COR-L47 (cell line): ENCODE results near the gene NECAP2.
"Not testable (repeated sequence)": the region's sequence is repeated elsewhere in the genome, so short reads cannot be mapped to it uniquely, and the experiment has no call there.

ENCODE experiments used
- DNase-seq: peaks from one replicate; lab custom pipeline; 2025; lab: John Stamatoyannopoulos, UW

Gene NECAP2

GRCh38 chr1:16459352-16459925, 18.9 kb downstream of the NECAP2 start:
- DNase-seq = no peak

- no peak for DNase-seq
Observed at GRCh38 chr1:16461681-16462080, 21.2 kb downstream of the NECAP2 start.

GRCh38 chr1:16462773-16463330, 22.3 kb downstream of the NECAP2 start:
- DNase-seq = no peak

DNA sequence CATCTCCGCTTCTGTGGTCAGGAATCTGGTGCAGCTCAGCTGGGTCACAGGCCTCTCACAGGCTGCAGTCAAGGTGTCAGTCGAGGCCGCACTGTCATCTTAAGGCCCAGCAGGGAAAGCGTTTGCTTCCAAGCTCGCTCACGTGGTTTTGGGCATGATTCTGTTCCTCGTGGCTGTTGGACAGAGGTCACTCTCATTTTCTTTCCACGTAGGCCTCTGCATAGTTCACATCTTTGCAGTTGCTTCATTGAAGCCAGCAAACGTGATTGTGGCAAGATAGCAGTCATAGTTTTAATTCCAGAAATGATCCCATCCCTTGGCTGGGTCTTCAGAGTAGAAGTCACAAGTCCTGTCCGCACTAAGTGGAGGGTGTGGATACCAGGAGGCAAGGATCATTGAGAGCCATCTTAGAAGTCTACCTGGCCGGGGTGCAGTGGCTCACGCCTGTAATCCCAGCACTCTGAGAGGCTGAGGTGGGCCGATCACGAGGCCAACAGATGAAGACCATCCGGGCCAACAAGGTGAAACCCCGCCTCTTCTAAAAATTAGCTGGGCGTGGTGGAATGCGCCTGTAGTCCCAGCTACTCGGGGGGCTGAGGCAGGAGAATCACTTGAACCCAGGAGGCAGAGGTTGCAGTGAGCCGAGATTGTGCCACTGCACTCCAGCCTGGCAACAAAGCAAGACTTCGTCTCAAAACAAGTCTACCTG, 24.5 kb downstream of the NECAP2 start:
- no peak for DNase-seq

DNA sequence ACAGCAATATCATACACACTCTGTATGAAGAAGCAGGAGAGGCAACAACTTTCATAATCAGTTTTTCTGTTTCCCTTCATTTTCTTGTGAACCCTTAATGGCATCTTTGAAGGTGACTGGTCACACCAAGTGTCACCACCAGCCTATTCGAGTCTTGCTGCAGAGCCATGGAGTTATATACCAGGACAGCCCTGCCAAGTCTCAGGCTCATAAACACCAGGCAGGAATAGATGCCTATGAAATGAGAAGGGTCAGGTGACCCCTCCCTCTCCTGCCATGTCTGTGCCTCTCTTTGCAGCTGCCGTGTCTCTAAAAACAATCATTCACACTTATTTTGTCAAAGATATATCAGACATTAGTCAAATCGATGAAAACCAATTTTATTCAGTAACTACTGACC, 28.0 kb downstream of the NECAP2 start:
- no peak for DNase-seq

DNA sequence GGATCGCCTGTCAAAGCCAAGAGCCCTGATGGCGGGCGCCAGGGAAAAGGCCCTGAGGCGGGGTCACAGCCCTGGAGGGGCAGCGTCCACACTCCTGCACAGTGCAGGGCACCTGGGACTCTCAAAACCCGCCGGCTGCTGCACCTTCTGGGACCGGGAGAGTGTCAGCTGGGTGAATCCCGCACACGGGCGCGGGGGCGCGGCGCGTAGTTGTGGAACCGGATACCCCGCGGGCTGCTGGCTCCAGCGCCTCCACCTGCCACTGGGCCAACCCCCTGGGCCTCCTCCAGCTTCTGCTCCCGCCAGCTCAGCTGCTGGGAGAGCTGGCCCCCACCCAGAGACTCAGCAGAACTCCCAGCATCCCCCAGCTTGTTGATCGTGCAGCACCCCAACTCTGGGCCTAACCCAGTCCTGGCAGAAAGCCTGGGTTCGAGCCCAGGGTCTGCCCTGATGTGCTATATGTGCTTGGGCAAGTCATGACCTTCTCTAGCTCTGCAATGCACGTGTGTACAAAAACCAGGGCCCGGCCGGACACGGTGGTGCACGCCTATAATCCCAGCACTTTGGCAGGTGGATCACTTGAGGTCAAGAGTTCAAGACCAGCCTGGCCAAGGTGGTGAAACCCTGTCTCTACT, 33.8 kb downstream of the NECAP2 start:
- DNase-seq = no peak

- DNase-seq = not testable (repeated sequence)
Observed at GRCh38 chr1:16474891-16475290, 34.4 kb downstream of the NECAP2 start.

GRCh38 chr1:16475771-16476770, 35.5 kb downstream of the NECAP2 start:
- not testable (repeated sequence) for DNase-seq

DNA sequence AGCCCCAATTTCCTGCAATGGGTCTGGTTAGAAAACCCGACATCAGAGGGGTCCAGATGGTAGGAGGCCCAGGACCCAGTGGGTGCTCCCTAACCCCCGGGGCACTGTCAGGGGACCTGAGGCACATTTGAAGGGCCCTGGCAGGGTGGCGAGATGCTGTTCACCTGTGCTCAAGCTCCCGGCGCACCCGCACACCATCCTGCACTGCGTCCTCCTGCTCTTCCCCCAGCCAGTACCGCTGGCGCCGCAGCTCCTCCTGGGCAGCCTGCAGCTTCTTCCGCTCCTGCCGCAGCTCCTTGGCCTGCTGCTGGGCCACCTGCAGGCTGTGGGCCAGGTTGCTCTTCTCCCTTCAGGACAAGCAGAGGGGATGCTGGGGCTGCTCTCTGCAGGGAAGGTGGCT, 37.6 kb downstream of the NECAP2 start:
- no peak for DNase-seq

DNA sequence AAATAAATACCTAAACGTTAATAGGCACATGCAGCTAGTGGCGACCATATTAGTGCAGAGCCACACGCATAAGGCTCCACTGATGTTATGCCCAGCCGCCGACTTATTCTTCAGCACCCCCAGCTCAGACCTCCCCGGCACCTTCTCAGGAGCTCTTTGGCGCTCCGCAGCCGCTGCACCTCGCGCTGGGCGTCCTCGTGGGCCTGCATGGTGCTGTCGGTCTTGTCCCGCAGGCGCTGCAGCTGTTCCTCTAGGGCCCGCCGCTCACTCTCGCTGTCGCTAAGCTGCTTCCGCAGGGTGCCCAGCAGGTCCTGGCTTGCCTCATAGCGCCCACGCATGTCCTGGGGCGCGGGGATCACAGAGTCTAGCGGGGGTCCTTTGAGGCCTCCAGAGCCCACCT, 42.6 kb downstream of the NECAP2 start:
- not testable (repeated sequence) for DNase-seq

DNA sequence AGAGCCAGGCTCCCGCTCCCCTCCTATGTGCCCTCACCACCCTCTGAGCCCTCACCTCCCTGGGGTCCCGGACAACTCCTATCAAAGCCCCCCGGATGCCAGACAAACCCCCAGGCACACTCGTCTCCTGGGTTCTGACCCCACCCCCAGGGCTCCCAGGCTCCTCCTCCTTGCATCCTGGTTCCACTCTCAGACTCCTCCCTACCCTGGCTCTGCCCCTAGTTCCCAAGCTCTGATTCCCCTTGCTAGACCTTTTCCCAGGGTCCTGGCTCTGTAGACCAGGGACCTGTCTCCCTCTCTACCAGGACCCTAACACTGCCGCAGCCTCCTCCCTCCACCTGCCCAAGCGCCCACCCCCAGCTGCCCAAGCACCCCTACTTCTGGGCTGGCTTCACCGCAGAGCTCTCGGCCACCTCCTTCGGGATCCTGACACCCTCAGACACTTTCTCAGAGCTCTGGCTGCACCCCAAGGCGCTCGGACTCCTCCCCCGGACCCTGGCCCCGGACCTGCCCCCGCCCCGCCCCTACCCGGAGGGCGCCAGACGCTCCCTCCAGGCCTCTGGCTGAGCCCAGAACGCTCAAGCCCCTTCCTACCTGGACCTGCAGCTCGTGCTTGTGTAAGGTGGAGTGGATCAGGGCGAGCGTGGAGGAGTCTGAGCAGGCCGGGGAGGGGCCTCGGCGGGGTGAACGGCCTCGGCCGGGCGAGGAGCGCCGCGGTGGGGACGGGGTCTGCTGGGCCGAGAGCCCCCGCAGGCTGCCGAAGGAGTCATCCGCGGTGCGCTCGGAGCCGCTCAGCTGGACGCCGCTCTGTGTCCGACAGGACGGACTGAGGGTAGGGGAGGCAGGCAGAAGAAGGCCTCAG, 43.3 kb downstream of the NECAP2 start:
- not testable (repeated sequence) for DNase-seq

DNA sequence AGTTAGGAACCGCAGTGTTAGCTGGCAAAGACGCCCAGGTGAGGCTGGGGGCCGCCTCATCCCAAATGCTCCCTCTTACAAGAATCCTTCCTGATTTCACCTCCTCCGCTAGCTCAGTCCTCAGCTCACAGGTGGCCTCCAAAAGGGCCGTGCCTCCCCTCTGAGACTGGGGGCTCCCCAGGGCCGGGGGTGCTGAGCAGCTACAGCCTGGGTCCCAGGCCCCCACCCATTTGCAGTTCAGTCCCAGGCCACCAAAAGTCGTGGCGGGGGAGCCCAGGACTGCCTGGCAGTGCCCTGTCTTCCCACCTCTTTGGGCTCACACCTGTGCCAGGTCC, 43.9 kb downstream of the NECAP2 start:
- no peak for DNase-seq

DNA sequence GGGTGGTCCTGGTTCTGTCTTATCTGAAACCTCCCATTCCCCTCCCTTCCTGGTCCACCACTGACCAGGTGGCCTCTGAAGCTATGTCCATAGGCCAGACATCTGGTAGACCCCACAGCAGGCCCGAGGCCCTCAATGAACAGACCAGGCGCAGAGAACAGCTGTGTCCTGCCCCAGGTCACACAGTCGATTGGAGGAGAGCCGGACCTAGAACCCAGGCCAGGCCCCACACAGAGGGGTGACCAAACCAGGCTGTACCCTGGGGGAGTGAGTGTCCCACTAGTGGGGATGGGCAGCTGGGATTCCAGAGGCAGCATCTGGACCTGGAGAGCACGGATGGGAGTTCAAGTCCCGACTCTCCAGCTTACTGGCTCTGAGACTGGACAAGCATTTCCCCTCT, 44.4 kb downstream of the NECAP2 start:
- no peak for DNase-seq

- DNase-seq = not testable (repeated sequence)
Observed at GRCh38 chr1:16486316-16486715, 45.8 kb downstream of the NECAP2 start.

DNA sequence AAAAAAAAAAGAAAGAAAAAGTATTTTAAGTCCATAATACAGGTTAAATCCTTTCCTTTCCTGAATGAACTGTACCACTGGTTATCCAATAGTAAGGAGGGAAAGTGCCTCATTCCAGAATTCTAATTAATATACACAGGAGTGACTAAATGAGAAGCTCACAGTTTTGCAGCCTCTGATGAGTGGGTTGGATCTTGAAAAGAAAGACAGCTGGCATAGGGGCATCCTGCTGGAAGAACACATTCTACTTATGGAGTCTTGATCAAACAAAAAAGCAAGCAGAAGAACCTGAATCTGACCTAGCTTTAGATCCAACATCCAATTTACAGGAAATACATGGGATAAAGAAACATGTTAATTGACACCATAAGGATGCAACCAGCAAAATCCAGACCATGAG, 46.5 kb downstream of the NECAP2 start:
- DNase-seq = not testable (repeated sequence)

GRCh38 chr1:16489195-16489880, 48.8 kb downstream of the NECAP2 start:
- not testable (repeated sequence) for DNase-seq

GRCh38 chr1:16491056-16491675, 50.6 kb downstream of the NECAP2 start:
- no peak for DNase-seq

DNA sequence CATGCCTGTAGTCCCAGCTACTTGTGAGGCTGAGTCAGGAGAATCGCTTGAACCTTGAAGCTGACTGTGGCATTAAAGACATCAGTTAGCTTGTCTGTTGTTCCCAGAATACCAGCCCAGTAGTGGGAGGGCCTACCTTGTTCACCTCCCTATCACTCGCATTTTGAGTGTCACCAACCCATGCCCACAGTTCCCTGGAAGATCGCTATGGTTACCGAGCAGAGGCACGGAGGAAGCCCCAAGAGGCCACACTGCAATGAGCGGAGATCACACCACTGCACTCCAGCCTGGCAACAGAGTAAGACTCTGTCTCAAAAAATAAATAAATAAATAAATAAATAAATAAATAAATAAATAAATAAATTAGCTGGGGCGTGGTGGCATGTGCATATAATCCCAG, 52.4 kb downstream of the NECAP2 start:
- DNase-seq = not testable (repeated sequence)

DNA sequence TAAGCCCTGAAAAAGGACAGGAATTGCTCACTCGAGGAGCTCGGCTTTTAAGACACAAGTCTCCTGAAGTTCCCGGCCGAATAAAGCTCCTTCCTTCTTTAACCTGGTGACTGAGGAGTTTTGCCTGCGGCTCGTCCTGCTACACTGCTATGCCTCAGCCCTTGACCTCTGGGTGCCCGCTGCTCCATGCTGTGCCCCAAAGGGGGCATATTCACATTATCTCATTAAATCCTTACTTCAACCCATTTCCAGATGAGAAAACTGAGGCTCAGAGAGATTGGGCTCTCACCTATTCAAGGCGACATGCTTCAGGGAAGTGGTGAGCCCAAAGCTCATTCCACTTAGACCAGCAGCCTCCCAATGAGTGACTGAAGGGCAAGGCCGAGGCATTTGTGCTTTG, 53.2 kb downstream of the NECAP2 start:
- DNase-seq = not testable (repeated sequence)

DNA sequence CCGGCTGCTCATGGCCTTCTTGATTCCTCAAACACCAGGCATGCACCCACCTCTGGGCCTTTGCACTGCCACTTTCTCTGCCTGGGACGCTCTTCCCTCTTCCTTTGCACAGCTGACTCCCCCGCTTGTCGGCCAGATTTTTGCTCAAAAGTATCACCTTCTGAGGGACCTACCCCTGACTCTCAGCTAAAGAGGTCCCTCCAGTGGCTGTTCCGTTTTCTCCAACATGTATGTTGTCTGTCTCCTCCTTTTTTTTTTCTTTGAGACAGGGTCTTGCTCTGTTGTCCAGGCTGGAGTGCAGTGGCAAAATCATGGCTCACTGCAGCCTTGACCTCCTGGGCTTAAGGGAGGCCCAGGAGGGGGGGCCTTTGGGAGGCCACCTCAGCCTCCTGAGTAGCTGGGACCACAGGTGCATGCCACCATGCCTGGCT, 57.0 kb downstream of the NECAP2 start:
- DNase-seq = not testable (repeated sequence)
